GM19455 (cell line): ENCODE data around the gene ABITRAM.

Source experiments
- ATAC-seq: cut with Tn5 transposase; IDR thresholded peaks from one replicate; pipeline ENCODE4 v1.9.1; 2021; ENCODE audit not compliant: unreplicated experiment

The ABITRAM gene

GRCh38 chr9:108983885-108984284 lies 49.7 kb downstream of the ABITRAM start:
- ATAC-seq, result no peak
